Rectal smooth muscle tissue (tissue), 1 donor: Measurements from ENCODE around the gene METTL22.
A peak's percentile ranks its signal among the peaks of the same experiment; 100 is the strongest.

ENCODE experiments used
- H3K27ac ChIP-seq: one replicate; pipeline ENCODE4 v1.7.0; 2013; ENCODE audit warnings: low read depth, low read length, inconsistent platforms
- H3K27me3 ChIP-seq: one replicate; pipeline ENCODE4 v1.7.0; 2013; ENCODE audit warnings: low read length; ENCODE audit not compliant: control insufficient read depth, insufficient read depth
- H3K36me3 ChIP-seq: one replicate; pipeline ENCODE4 v1.7.0; 2013; ENCODE audit warnings: low read length; ENCODE audit not compliant: control insufficient read depth, insufficient read depth
- H3K4me1 ChIP-seq: one replicate; pipeline ENCODE4 v1.7.0; 2013; ENCODE audit warnings: low read length; ENCODE audit not compliant: control insufficient read depth, insufficient read depth
- H3K4me3 ChIP-seq: one replicate; pipeline ENCODE4 v1.7.0; 2013; ENCODE audit warnings: low read length
- H3K9ac ChIP-seq: one replicate; pipeline ENCODE4 v1.7.0; 2013; ENCODE audit warnings: low read length

METTL22 gene

GRCh38 chr16:8605554-8605953, 15.9 kb upstream of the METTL22 start:
- Histone ChIP-seq H3K27me3 (no peaks in the 10 kb centered on the region), H3K36me3 (no peaks in the 10 kb centered on the region), H3K9ac (no peak overlapping the region), H3K4me1 (no peaks in the 10 kb centered on the region), H3K27ac (no peak overlapping the region), H3K4me3 (no peak overlapping the region)

GRCh38 chr16:8607214-8607613, 14.3 kb upstream of the METTL22 start:
- H3K4me3 ChIP-seq: no peak overlapping the region
- no peak overlapping the region for H3K27ac ChIP-seq
- H3K27me3 ChIP-seq: no peaks in the 10 kb centered on the region
- no peaks in the 10 kb centered on the region for H3K36me3 ChIP-seq
- no peak overlapping the region for H3K9ac ChIP-seq
- H3K4me1 ChIP-seq: no peaks in the 10 kb centered on the region

DNA sequence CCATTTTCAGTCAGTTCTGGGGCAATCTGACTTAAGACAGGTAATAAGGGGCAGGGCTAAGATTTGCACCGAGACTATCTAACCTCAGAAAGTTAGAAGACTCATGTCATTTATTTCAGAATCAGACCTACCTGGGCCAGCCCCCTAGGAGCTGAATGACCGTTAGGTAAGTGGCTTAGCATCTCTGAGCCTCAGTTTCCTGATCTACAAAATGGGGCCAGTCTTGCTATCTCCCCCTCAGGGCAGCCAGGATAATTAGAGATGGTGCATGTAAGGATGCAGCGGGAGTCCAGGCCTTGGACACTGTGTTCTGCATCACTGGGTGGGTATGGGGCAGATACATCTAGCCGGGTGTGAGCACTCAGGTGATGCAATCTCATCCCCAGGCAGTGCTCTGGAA, 10.4 kb upstream of the METTL22 start:
- Histone ChIP-seq H3K4me1 (no peaks in the 10 kb centered on the region), H3K27ac (no peak overlapping the region), H3K27me3 (no peaks in the 10 kb centered on the region), H3K36me3 (no peaks in the 10 kb centered on the region), H3K4me3 (no peak overlapping the region), H3K9ac (no peak overlapping the region)

GRCh38 chr16:8611886-8612600, 9.5 kb upstream of the METTL22 start:
- Histone ChIP-seq H3K36me3 (no peaks in the 10 kb centered on the region), H3K27ac (no peak overlapping the region), H3K9ac (no peak overlapping the region)

GRCh38 chr16:8614435-8615029, 7.0 kb upstream of the METTL22 start:
- Histone ChIP-seq H3K27me3 (no peaks in the 10 kb centered on the region), H3K36me3 (no peaks in the 10 kb centered on the region), H3K4me1 (no peaks in the 10 kb centered on the region), H3K9ac (no peak overlapping the region), H3K4me3 (no peak overlapping the region), H3K27ac (no peak overlapping the region)

More at GRCh38 chr16:8611886-8612600, 9.5 kb upstream of the METTL22 start:
- no peak overlapping the region for H3K4me3 ChIP-seq
- H3K27me3 ChIP-seq: no peaks in the 10 kb centered on the region
- no peaks in the 10 kb centered on the region for H3K4me1 ChIP-seq

DNA sequence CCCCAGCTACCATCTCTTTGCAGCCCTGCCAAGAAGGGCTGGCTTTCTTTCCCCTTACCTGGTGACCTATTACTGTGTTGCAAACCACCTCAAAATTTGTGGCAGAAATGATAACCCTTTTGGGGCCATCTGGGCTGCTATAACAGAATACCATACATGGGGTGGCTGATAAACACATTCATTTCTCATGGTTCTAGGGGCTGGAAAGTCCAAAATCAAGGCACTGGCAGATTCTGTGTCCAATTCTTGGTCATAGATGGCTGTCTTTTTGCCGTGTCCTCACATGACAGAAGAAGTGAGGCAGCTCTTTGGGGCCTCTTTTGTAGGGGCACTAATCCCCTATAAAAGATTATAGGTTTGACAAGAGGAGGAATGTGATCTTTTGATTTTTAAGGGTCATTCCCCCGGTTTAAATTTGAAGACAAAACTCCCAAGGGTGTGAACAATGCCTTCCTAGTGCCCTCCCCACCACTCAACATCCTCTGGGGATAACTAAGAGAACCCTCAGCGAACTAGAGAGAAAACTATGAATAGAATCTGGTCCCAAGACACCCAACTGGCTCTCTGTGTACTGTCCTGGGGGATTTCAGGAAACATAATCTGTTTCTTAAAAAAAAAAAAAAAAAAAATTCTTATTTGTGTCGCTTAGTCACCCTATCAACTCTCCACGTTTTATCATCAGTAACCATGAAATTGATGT, 1.7 kb upstream of the METTL22 start:
- no peaks in the 10 kb centered on the region for H3K36me3 ChIP-seq
- no peak overlapping the region for H3K4me3 ChIP-seq
- H3K9ac ChIP-seq: no peak overlapping the region
- H3K4me1 ChIP-seq: no peaks in the 10 kb centered on the region
- H3K27me3 ChIP-seq: no peaks in the 10 kb centered on the region
- H3K27ac ChIP-seq: no peak overlapping the region

GRCh38 chr16:8620535-8620934, 963 bp upstream of the METTL22 start:
- Histone ChIP-seq H3K9ac (no peak overlapping the region), H3K36me3 (peaks cover 2% of the 10 kb centered on the region), H3K27ac (no peak overlapping the region), H3K27me3 (no peaks in the 10 kb centered on the region), H3K4me1 (no peaks in the 10 kb centered on the region), H3K4me3 (no peak overlapping the region)

DNA sequence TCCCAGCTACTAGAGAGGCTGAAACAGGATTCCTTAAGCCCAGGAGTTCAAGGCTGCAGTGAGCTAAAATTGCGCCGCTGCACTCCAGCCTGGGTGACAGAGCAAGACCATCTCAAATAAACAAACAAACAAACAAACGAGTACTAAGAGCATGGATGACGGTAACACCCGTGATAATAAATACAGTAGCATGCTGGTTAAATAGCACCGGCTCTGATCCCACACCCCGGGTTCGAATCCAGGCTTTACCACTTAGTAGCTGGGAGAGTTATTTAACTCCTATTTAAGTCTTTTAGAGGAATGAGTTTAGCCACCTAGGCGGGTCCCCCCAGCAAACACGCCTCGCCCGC, 301 bp upstream of the METTL22 start:
- Histone ChIP-seq H3K27ac (peak overlapping the region; percentile 84), H3K36me3 (peaks cover 8% of the 10 kb centered on the region), H3K27me3 (no peaks in the 10 kb centered on the region), H3K4me1 (no peaks in the 10 kb centered on the region), H3K4me3 (peak overlapping the region; percentile 94), H3K9ac (no peak overlapping the region)

GRCh38 chr16:8622315-8622656, 788 bp downstream of the METTL22 start:
- no peaks in the 10 kb centered on the region for H3K27me3 ChIP-seq
- H3K9ac ChIP-seq: no peak overlapping the region
- no peak overlapping the region for H3K27ac ChIP-seq
- H3K4me1 ChIP-seq: no peaks in the 10 kb centered on the region
- H3K4me3 ChIP-seq: peak overlapping the region; percentile 94
- peaks cover 14% of the 10 kb centered on the region for H3K36me3 ChIP-seq

DNA sequence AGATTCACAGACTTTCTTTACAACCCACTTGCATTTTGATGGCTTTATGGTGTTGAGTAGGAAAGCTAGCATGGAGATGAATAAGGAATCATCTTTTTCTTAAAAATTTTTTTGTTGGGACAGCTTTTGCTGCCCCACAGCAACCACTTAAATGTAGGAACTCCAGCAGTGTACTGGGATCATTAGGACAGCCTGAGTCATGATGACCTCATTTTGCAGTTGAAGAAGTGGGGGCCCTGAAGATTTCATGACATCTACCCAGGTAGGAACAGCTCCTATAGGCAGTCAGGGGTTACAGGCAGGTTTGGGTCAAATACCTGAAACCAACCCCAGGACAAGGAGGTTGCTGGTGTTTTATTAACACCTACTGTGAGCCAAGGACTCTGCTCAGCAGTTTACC, 2.1 kb downstream of the METTL22 start:
- Histone ChIP-seq H3K27ac (no peak overlapping the region), H3K36me3 (peaks cover 25% of the 10 kb centered on the region), H3K4me3 (no peak overlapping the region), H3K27me3 (no peaks in the 10 kb centered on the region), H3K9ac (no peak overlapping the region), H3K4me1 (no peaks in the 10 kb centered on the region)

- Histone ChIP-seq H3K36me3 (peaks cover 34% of the 10 kb centered on the region), H3K27me3 (no peaks in the 10 kb centered on the region), H3K27ac (no peak overlapping the region), H3K4me3 (no peak overlapping the region), H3K4me1 (no peaks in the 10 kb centered on the region), H3K9ac (no peak overlapping the region)
Observed at GRCh38 chr16:8625491-8626087, 4.1 kb downstream of the METTL22 start.

DNA sequence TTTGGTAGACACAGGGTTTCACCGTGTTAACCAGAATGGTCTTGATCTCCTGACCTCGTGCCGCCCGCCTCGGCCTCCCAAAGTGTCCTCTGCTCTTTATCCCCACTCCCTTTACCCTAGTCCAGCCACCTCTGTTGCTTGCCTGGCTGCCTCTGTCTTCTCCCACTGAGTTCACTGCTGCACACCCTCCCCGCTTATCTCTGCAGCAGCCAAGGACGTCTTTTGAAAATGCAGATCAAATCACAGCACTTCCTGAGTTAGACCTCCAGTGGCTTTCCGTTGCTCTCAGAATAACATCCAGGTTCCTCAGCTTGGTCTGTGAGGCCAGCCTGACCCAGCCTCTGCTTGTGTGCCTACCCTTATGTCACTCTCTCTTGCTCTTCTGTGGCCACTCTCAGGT, 5.4 kb downstream of the METTL22 start:
- Histone ChIP-seq H3K4me1 (no peaks in the 10 kb centered on the region), H3K27ac (no peak overlapping the region)

More for the DNA sequence above, 5.4 kb downstream of the METTL22 start:
- H3K36me3 ChIP-seq: peaks cover 38% of the 10 kb centered on the region
- no peak overlapping the region for H3K4me3 ChIP-seq
- H3K27me3 ChIP-seq: no peaks in the 10 kb centered on the region
- no peak overlapping the region for H3K9ac ChIP-seq
